Keratinocyte (primary cell): ENCODE measurements around the gene SIGLEC5. TPM values are rescaled to one million over a fixed set of nuclear protein-coding genes. Genes with fewer than 3 reads are reported as not detected.

Experiments used
- DNase-seq: peaks from one replicate; pipeline ENCODE4 v3.0.0-alpha.2; 2011; ENCODE audit warnings: low read depth, missing footprints, low spot score
- FAIRE-seq: peaks from 2 replicates; lab custom pipeline; 2011; peaks lifted over from hg19 to GRCh38; lab: Jason Lieb, UNC
- H2AFZ ChIP-seq: 2 replicates; pipeline ENCODE4 v1.6.0; 2012; ENCODE audit warnings: low read length, control low read depth, inconsistent platforms; ENCODE audit not compliant: control insufficient read depth
- H3K27ac ChIP-seq: 2 replicates; pipeline ENCODE4 v1.5.1; 2011; ENCODE audit warnings: low read length; ENCODE audit not compliant: control insufficient read depth, insufficient read depth
- H3K27me3 ChIP-seq: 3 replicates; pipeline ENCODE4 v1.6.0; 2011; ENCODE audit warnings: low read length; ENCODE audit not compliant: control insufficient read depth, insufficient read depth; ENCODE audit errors: extremely low read depth
- H3K36me3 ChIP-seq, 2 experiments: 2 replicates in 1 of 2; 3 replicates in 1 of 2; pipeline ENCODE4 v1.5.1; 2011; ENCODE audit warnings: low read length in 2 of 2, mild to moderate bottlenecking in 1 of 2; ENCODE audit not compliant: control insufficient read depth in 2 of 2, insufficient read depth in 2 of 2; ENCODE audit errors: extremely low read depth in 1 of 2
- H3K4me1 ChIP-seq: 3 replicates; pipeline ENCODE4 v1.5.1; 2011; ENCODE audit warnings: low read length; ENCODE audit not compliant: control insufficient read depth, insufficient read depth; ENCODE audit errors: extremely low read depth
- H3K4me2 ChIP-seq: 3 replicates; pipeline ENCODE4 v1.6.0; 2011; ENCODE audit warnings: low read depth, low read length; ENCODE audit not compliant: control insufficient read depth, insufficient read depth; ENCODE audit errors: extremely low read depth
- H3K4me3 ChIP-seq, 3 experiments: fragments of 200-600 bp in 1 of 3; sonication (generic) in 1 of 3; 2 replicates in 2 of 3; 3 replicates in 1 of 3; pipeline ENCODE4 v1.5.1; 2011 to 2016; ENCODE audit warnings: low read length in 3 of 3, mild to moderate bottlenecking in 3 of 3, control low read depth in 2 of 3, inconsistent platforms in 1 of 3, low read depth in 1 of 3, mixed read lengths in 1 of 3, mixed run types in 1 of 3, moderate library complexity in 1 of 3; ENCODE audit not compliant: control insufficient read depth in 2 of 3, insufficient read depth in 2 of 3; ENCODE audit errors: extremely low read depth in 1 of 3
- H3K79me2 ChIP-seq: 2 replicates; pipeline ENCODE4 v1.6.0; 2012; ENCODE audit warnings: low read length; ENCODE audit not compliant: control insufficient read depth, insufficient read depth
- H3K9ac ChIP-seq: 3 replicates; pipeline ENCODE4 v1.6.0; 2011; ENCODE audit warnings: low read length; ENCODE audit not compliant: control insufficient read depth, insufficient read depth; ENCODE audit errors: extremely low read depth
- H3K9me1 ChIP-seq: 3 replicates; pipeline ENCODE4 v1.6.0; 2011; ENCODE audit warnings: low read length; ENCODE audit not compliant: control insufficient read depth, insufficient read depth; ENCODE audit errors: extremely low read depth
- H3K9me3 ChIP-seq: 2 replicates; pipeline ENCODE4 v1.5.1; 2012; ENCODE audit warnings: low read depth, low read length; ENCODE audit not compliant: control insufficient read depth
- H4K20me1 ChIP-seq: 3 replicates; pipeline ENCODE4 v1.6.0; 2011; ENCODE audit warnings: low read length; ENCODE audit not compliant: control insufficient read depth, insufficient read depth; ENCODE audit errors: extremely low read depth
- CTCF ChIP-seq, 3 experiments: IDR thresholded peaks in 1 of 3; conservative IDR thresholded peaks in 1 of 3; optimal IDR thresholded peaks in 1 of 3; 2 replicates in 2 of 3; 3 replicates in 1 of 3; pipeline versions ENCODE3 to v1.5.1; 2011; ENCODE audit warnings: low read length in 3 of 3, mild to moderate bottlenecking in 3 of 3, moderate library complexity in 2 of 3, control low read depth in 1 of 3, inconsistent platforms in 1 of 3; ENCODE audit not compliant: insufficient read depth in 2 of 3; ENCODE audit errors: extremely low read depth in 1 of 3
- EZH2 ChIP-seq: IDR thresholded peaks from one replicate; pipeline ENCODE4 v1.6.1; 2012; ENCODE audit warnings: inconsistent platforms, mild to moderate bottlenecking, low read length, moderate library complexity
- dilution Hi-C: fragments of 300-500 bp; cut with MboI; formaldehyde crosslinking; loops from one replicate; pipeline ENCODE4 v1.7.0; 2020; ENCODE audit warnings: low sequenced_read_pairs; ENCODE audit not compliant: extremely low pct_ligation_motif_present
- polyA plus RNA-seq, 5 experiments: library from polyadenylated mRNA; depleted of rRNA in 3 of 5; stranded (reverse) in 3 of 5; stranded (forward) in 1 of 5; unstranded in 1 of 5; fragments of >200 nt; gene quantifications; 1 replicate in 1 of 5; 2 replicates in 3 of 5; 3 replicates in 1 of 5; pipeline versions ENCODE4 v1.2.1 to v1.2.3, GENCODE V29; 2011 to 2012; ENCODE audit warnings: missing spikeins in 2 of 5, low read depth in 1 of 5, low replicate concordance in 1 of 5

The SIGLEC5 gene
- polyA plus RNA-seq, 1 donor (not counting 4 experiments of a cell fraction or from before 2014, with no cell fraction given), result not detected

DNA sequence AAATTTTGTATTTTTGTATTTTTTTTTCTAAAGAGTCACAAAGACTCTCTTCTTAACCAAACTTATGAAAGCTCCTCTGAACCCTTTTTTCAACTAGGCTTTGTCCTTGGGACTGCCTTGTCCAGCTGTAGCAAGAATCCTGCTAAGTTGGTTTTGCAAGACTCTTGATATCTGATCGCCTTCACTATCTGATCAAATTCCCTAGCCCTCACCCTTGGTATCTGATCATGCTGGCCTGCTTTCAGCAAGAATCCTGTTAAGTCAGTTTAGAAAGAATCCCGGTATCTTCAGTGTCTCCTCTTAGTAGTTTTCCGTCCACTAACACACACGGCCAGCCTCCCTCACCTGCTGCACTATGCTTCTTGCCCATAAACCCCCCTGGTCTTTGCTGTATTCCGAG is 1.9 kb upstream of the SIGLEC5 start:
- Histone ChIP-seq H3K27ac (no peak overlapping the region), H3K9ac (no peak overlapping the region), H3K4me1 (no peaks in the 10 kb centered on the region), H3K79me2 (no peaks in the 10 kb centered on the region), H3K9me3 (no peaks in the 10 kb centered on the region), H3K36me3 (no peaks in the 10 kb centered on the region), H3K4me3 (no peak overlapping the region), H4K20me1 (no peaks in the 10 kb centered on the region), H3K27me3 (no peaks in the 10 kb centered on the region), H3K9me1 (no peaks in the 10 kb centered on the region), H3K4me2 (no peak overlapping the region), H2AFZ (no peak overlapping the region)
- no peak for FAIRE-seq
- no peak for DNase-seq
- dilution Hi-C loops, result no loop called here
- TF ChIP-seq EZH2, result no peak
- no peak for TF ChIP-seq CTCF (optimal IDR thresholded peaks at IDR 0.05 in 1 of 3, IDR thresholded peaks at IDR 0.05 in 1 of 3, conservative IDR thresholded peaks at IDR 0.05 in 1 of 3; ENCODE audit: extremely low read depth in 1 of 3, insufficient read depth in 2 of 3, low read length in 3 of 3)

DNA sequence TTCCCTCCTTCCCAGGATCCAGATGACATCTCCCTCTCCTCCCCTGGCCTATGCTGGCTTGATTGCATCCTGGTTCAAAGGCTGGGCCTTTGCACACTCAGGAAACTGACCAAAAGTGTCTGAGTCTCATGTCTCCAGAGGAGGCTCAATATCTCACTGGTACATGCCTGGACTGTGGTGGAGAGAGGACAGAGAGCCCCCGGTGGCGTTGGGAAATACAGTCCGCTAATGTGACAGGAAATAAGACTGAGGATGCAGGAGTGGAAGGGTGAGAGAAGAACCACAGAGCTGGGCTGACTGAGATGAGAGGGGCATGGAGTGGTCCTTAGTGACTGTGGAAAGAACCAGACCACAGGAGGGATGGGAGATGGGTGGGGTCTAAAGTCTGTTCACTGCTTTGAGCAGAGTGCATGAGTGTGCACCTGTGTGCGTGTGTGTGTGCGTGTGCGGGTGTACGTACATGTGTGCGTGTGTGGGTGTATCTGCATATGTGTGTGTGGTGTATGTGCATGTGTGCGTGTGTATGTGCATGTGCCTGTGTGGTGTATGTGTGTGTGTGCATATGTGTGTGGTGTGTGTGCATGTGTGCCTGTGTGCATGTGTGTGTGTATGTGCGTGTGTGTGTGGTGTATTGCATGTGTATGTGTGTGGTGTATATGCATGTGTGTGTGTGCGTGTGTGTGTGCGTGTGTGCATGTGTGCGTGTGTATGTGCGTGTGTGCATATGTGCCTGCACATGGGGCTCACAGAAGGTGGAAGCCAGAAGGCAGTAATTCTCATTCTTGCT is 1.9 kb downstream of the SIGLEC5 start:
- FAIRE-seq (no peak), DNase-seq (no peak)
- Histone ChIP-seq H3K4me1 (no peaks in the 10 kb centered on the region), H3K27me3 (no peaks in the 10 kb centered on the region), H3K9me1 (no peaks in the 10 kb centered on the region), H4K20me1 (no peaks in the 10 kb centered on the region), H3K4me3 (no peak overlapping the region), H3K27ac (no peak overlapping the region), H3K9me3 (no peaks in the 10 kb centered on the region), H3K79me2 (no peaks in the 10 kb centered on the region), H2AFZ (no peak overlapping the region), H3K36me3 (no peaks in the 10 kb centered on the region), H3K4me2 (no peak overlapping the region), H3K9ac (no peak overlapping the region)
- no peak for TF ChIP-seq EZH2
- no peak for TF ChIP-seq CTCF (optimal IDR thresholded peaks at IDR 0.05 in 1 of 3, IDR thresholded peaks at IDR 0.05 in 1 of 3, conservative IDR thresholded peaks at IDR 0.05 in 1 of 3; ENCODE audit: extremely low read depth in 1 of 3, insufficient read depth in 2 of 3, low read length in 3 of 3)
- dilution Hi-C loops, result no loop called here
